ENCODE measurements around the gene PRDM16. TPM values are rescaled to one million over a fixed set of nuclear protein-coding genes. Genes with fewer than 3 reads are reported as not detected.

Gene PRDM16
- polyA plus RNA-seq, 2 donors = 0.15 to 0.28 TPM

- Histone ChIP-seq H3K27ac (ENCODE audit: low read depth in 2 of 2, low read length in 1 of 2) (no peak overlapping the region), H3K36me3 (ENCODE audit: control insufficient read depth in 2 of 2, insufficient read depth in 2 of 2, low read length in 1 of 2) (no peaks in the 10 kb centered on the region), H3K27me3 (ENCODE audit: control insufficient read depth in 1 of 2, insufficient read depth in 2 of 2, low read length in 2 of 2) (peaks cover 6 to 30% of the 10 kb centered on the region in 2 donors), H3K4me1 (ENCODE audit: control insufficient read depth in 2 of 2, insufficient read depth in 2 of 2, low read length in 1 of 2) (peaks cover 0 to 4% of the 10 kb centered on the region in 2 donors), H3K9me3 (ENCODE audit: control insufficient read depth in 2 of 2, insufficient read depth in 1 of 2, low read depth in 1 of 2, low read length in 1 of 2) (no peaks in the 10 kb centered on the region), H3K4me3 (ENCODE audit: low read depth in 1 of 2, low read length in 2 of 2) (no peak overlapping the region)
- 26% methylated on average over 27 to 29 of the region's 29 CpGs for WGBS, 2 donors
These were observed 1.7 kb upstream of the PRDM16 start for GRCh38 chr1:3067301-3067670.

GRCh38 chr1:3067671-3068563, 1.1 kb upstream of the PRDM16 start:
- Histone ChIP-seq H3K36me3 (ENCODE audit: control insufficient read depth in 2 of 2, insufficient read depth in 2 of 2, low read length in 1 of 2) (no peaks in the 10 kb centered on the region), H3K27me3 (ENCODE audit: control insufficient read depth in 1 of 2, insufficient read depth in 2 of 2, low read length in 2 of 2) (peaks cover 6 to 36% of the 10 kb centered on the region in 2 donors), H3K4me3 (ENCODE audit: low read depth in 1 of 2, low read length in 2 of 2) (peak overlapping the region in 1 of 2 donors; percentile 58), H3K4me1 (ENCODE audit: control insufficient read depth in 2 of 2, insufficient read depth in 2 of 2, low read length in 1 of 2) (peaks cover 0 to 4% of the 10 kb centered on the region in 2 donors), H3K27ac (ENCODE audit: low read depth in 2 of 2, low read length in 1 of 2) (no peak overlapping the region), H3K9me3 (ENCODE audit: control insufficient read depth in 2 of 2, insufficient read depth in 1 of 2, low read depth in 1 of 2, low read length in 1 of 2) (no peaks in the 10 kb centered on the region)
- 3 to 4% methylated on average over 81 to 97 of the region's 97 CpGs for WGBS, 2 donors

DNA sequence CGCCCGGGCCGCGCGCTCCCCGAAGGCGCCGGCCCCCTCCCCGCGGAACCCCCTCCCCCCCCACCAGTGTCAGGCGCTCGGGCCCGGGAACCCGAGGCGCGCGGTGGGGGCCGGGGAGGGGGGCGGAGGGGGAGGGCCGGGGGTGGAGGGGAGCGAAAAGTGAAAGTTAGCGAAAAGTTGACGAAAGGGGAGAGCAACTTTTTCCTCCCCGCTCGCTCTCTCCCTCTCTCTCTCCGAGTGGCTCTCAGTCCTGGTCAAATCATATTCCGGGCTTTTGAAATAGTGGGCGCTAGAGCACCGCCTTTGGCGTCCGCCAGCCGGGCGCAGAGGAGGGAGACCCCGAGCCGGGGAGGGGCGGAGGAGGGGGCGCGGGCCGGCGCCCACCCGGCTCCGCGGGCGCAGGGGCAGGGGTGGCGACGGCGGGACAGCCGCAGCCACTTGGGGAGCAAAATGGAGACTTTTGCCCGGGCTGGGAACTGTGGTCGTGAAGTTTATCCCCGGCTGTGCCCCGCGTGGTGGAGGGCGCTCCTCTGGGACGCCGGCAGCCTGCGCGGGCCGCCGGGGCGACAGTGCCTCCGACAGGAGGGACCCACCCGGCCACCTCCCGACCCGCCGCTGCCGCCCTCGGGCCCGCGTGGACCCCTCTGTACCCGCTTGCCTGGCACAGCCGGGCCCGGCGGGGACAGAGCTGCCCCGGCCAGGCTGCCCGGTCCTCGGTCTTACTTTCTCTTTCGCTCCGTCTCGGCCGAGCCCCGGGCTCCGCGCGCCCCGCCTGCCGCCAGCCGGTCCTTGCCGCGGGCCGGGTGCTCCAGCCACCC, 697 bp downstream of the PRDM16 start:
- peak overlapping the region; percentile 54 to 58 for H3K4me3 ChIP-seq (ENCODE audit: low read depth in 1 of 2, low read length in 2 of 2)
- no peaks in the 10 kb centered on the region for H3K36me3 ChIP-seq (ENCODE audit: control insufficient read depth in 2 of 2, insufficient read depth in 2 of 2, low read length in 1 of 2)
- peaks cover 10 to 39% of the 10 kb centered on the region in 2 donors for H3K27me3 ChIP-seq (ENCODE audit: control insufficient read depth in 1 of 2, insufficient read depth in 2 of 2, low read length in 2 of 2)
- H3K4me1 ChIP-seq (ENCODE audit: control insufficient read depth in 2 of 2, insufficient read depth in 2 of 2, low read length in 1 of 2) = peaks cover 0 to 4% of the 10 kb centered on the region in 2 donors
- H3K9me3 ChIP-seq (ENCODE audit: control insufficient read depth in 2 of 2, insufficient read depth in 1 of 2, low read depth in 1 of 2, low read length in 1 of 2) = no peaks in the 10 kb centered on the region
- peak overlapping the region in 1 of 2 donors; percentile 25 for H3K27ac ChIP-seq (ENCODE audit: low read depth in 2 of 2, low read length in 1 of 2)
- WGBS, 2 donors = 0 to 1% methylated on average over 46 to 90 of the region's 91 CpGs

- peak overlapping the region; percentile 54 to 58 for H3K4me3 ChIP-seq (ENCODE audit: low read depth in 1 of 2, low read length in 2 of 2)
- no peaks in the 10 kb centered on the region for H3K36me3 ChIP-seq (ENCODE audit: control insufficient read depth in 2 of 2, insufficient read depth in 2 of 2, low read length in 1 of 2)
- no peak overlapping the region for H3K27ac ChIP-seq (ENCODE audit: low read depth in 2 of 2, low read length in 1 of 2)
These were observed 1.3 kb downstream of the PRDM16 start for GRCh38 chr1:3070309-3070643.

DNA sequence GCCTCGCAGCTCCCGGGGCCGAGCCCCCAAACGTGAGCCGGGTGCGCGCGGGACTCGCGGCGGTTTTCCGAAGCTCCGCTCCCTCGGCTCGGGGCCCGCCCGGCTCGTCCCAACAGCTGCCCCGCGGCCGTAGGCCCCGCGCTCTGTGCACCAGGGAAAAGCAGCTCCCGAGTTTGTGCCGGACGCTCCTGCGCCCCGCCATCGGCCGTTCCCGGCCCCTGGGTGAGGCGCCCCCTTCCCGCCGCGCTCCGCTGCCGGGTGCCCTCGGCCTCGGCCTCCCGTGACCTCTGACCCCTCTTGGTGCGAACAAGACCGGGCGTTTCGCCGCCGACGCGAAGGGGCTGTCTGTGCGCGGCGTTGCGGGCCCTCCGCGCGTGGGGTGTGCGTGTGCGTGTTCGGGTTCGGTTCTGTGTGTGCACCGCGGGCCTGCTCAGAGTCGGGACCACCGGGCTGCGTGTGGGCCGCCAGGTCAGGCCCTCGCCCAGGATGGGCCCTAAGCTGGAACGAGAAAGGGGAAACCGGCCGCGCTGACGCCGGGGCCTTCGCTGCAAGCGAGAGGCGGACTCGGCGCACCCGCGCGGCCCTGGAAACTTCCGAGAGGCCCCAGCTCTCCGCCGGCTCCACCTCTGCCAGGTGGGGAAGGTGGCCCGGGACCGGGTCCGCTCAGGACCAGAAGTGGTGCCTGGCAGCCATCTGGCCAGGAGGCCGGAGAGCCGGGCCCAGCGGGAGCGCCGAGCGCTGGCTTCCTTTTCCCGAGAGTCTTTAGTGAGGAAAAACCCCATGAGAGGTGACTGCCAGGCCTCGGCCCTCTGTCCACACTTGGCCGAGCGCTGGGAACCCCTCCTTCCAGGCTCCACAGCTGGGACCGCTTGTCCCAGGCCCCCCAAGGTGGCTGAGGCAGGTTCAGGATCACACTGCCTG, 1.9 kb downstream of the PRDM16 start:
- Histone ChIP-seq H3K27ac (ENCODE audit: low read depth in 2 of 2, low read length in 1 of 2) (no peak overlapping the region), H3K9me3 (ENCODE audit: control insufficient read depth in 2 of 2, insufficient read depth in 1 of 2, low read depth in 1 of 2, low read length in 1 of 2) (no peaks in the 10 kb centered on the region), H3K27me3 (ENCODE audit: control insufficient read depth in 1 of 2, insufficient read depth in 2 of 2, low read length in 2 of 2) (peaks cover 13 to 35% of the 10 kb centered on the region in 2 donors), H3K36me3 (ENCODE audit: control insufficient read depth in 2 of 2, insufficient read depth in 2 of 2, low read length in 1 of 2) (no peaks in the 10 kb centered on the region), H3K4me3 (ENCODE audit: low read depth in 1 of 2, low read length in 2 of 2) (peak overlapping the region; percentile 22 to 58), H3K4me1 (ENCODE audit: control insufficient read depth in 2 of 2, insufficient read depth in 2 of 2, low read length in 1 of 2) (peaks cover 0 to 4% of the 10 kb centered on the region in 2 donors)
- WGBS, 2 donors = 23 to 29% methylated on average over 83 to 97 of the region's 97 CpGs

More at GRCh38 chr1:3070309-3070643, 1.3 kb downstream of the PRDM16 start:
- WGBS, 2 donors = 0 to 1% methylated on average over 16 to 57 of the region's 57 CpGs
- Histone ChIP-seq H3K9me3 (ENCODE audit: control insufficient read depth in 2 of 2, insufficient read depth in 1 of 2, low read depth in 1 of 2, low read length in 1 of 2) (no peaks in the 10 kb centered on the region), H3K4me1 (ENCODE audit: control insufficient read depth in 2 of 2, insufficient read depth in 2 of 2, low read length in 1 of 2) (peaks cover 0 to 4% of the 10 kb centered on the region in 2 donors), H3K27me3 (ENCODE audit: control insufficient read depth in 1 of 2, insufficient read depth in 2 of 2, low read length in 2 of 2) (peaks cover 13 to 35% of the 10 kb centered on the region in 2 donors)

DNA sequence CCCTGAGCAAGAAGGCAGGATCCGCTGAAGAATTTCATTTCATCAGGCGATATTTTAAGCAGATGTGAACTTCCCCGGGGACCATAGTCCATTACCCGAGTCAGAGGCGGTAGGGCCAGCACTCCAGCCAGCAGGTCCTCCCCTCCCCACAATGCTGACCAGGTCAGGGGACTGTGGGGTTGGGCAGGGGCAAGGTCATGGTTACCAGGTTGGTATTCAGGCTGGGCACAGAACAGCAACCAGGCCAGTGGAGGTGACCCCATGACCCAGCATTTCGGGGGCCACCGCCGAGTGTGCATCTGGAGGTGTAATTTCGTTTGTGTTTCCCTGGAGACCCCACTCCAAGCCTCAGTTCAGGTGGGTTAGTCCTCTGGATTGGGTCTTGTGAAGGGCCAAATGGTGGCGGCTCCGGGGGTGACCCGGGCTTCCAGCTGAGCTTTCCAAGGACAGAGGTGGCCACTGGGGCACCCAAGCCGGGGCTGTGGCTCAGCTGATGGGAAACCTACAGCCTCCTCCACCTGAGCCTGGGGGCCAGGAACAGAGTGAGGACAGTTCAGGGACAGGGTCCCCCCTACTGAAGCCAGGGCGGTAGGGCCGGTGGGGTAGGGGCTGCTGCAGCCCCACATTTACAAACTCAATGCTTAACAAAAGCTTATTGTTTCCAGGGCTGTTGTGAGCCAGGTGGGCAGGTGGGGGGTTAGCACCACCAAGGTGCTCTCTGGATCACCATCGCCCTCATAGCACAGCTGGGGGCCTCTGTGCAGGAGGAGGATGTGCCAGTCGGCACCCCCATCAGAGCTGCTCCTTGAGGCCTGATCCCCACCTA, 2.8 kb downstream of the PRDM16 start:
- H3K36me3 ChIP-seq (ENCODE audit: control insufficient read depth in 2 of 2, insufficient read depth in 2 of 2, low read length in 1 of 2) = no peaks in the 10 kb centered on the region
- H3K27me3 ChIP-seq (ENCODE audit: control insufficient read depth in 1 of 2, insufficient read depth in 2 of 2, low read length in 2 of 2) = peaks cover 7 to 30% of the 10 kb centered on the region in 2 donors
- 57 to 78% methylated on average over 17 of the region's 17 CpGs for WGBS, 2 donors
- H3K9me3 ChIP-seq (ENCODE audit: control insufficient read depth in 2 of 2, insufficient read depth in 1 of 2, low read depth in 1 of 2, low read length in 1 of 2) = no peaks in the 10 kb centered on the region
- no peak overlapping the region for H3K4me3 ChIP-seq (ENCODE audit: low read depth in 1 of 2, low read length in 2 of 2)
- H3K27ac ChIP-seq (ENCODE audit: low read depth in 2 of 2, low read length in 1 of 2) = no peak overlapping the region
- H3K4me1 ChIP-seq (ENCODE audit: control insufficient read depth in 2 of 2, insufficient read depth in 2 of 2, low read length in 1 of 2) = peaks cover 0 to 4% of the 10 kb centered on the region in 2 donors

GRCh38 chr1:3072391-3073185, 3.6 kb downstream of the PRDM16 start:
- Histone ChIP-seq H3K27me3 (ENCODE audit: control insufficient read depth in 1 of 2, insufficient read depth in 2 of 2, low read length in 2 of 2) (peaks cover 7 to 25% of the 10 kb centered on the region in 2 donors), H3K9me3 (ENCODE audit: control insufficient read depth in 2 of 2, insufficient read depth in 1 of 2, low read depth in 1 of 2, low read length in 1 of 2) (no peaks in the 10 kb centered on the region), H3K27ac (ENCODE audit: low read depth in 2 of 2, low read length in 1 of 2) (no peak overlapping the region), H3K4me1 (ENCODE audit: control insufficient read depth in 2 of 2, insufficient read depth in 2 of 2, low read length in 1 of 2) (peaks cover 0 to 4% of the 10 kb centered on the region in 2 donors), H3K36me3 (ENCODE audit: control insufficient read depth in 2 of 2, insufficient read depth in 2 of 2, low read length in 1 of 2) (no peaks in the 10 kb centered on the region), H3K4me3 (ENCODE audit: low read depth in 1 of 2, low read length in 2 of 2) (no peak overlapping the region)
- 35 to 43% methylated on average over 31 to 32 of the region's 32 CpGs for WGBS, 2 donors

GRCh38 chr1:3073186-3073488, 4.1 kb downstream of the PRDM16 start:
- Histone ChIP-seq H3K36me3 (ENCODE audit: control insufficient read depth in 2 of 2, insufficient read depth in 2 of 2, low read length in 1 of 2) (no peaks in the 10 kb centered on the region), H3K27ac (ENCODE audit: low read depth in 2 of 2, low read length in 1 of 2) (no peak overlapping the region), H3K4me3 (ENCODE audit: low read depth in 1 of 2, low read length in 2 of 2) (no peak overlapping the region), H3K27me3 (ENCODE audit: control insufficient read depth in 1 of 2, insufficient read depth in 2 of 2, low read length in 2 of 2) (peaks cover 7 to 22% of the 10 kb centered on the region in 2 donors), H3K4me1 (ENCODE audit: control insufficient read depth in 2 of 2, insufficient read depth in 2 of 2, low read length in 1 of 2) (peaks cover 0 to 4% of the 10 kb centered on the region in 2 donors), H3K9me3 (ENCODE audit: control insufficient read depth in 2 of 2, insufficient read depth in 1 of 2, low read depth in 1 of 2, low read length in 1 of 2) (no peaks in the 10 kb centered on the region)
- WGBS, 2 donors = 12 to 20% methylated on average over 9 of the region's 9 CpGs

Data from esophagus (tissue), 2 donors.